IPS DF 19.7 (cell line): ENCODE data around the gene ADAM12.
A peak's percentile ranks its signal among the peaks of the same experiment; 100 is the strongest.
"Not testable (repeated sequence)": the region's sequence is repeated elsewhere in the genome, so short reads cannot be mapped to it uniquely, and the experiment has no call there.

Experiments used
- DNase-seq: peaks from one replicate; pipeline ENCODE4 v3.0.0-alpha.2; 2013; ENCODE audit warnings: low read depth, low spot score

Gene ADAM12

DNA sequence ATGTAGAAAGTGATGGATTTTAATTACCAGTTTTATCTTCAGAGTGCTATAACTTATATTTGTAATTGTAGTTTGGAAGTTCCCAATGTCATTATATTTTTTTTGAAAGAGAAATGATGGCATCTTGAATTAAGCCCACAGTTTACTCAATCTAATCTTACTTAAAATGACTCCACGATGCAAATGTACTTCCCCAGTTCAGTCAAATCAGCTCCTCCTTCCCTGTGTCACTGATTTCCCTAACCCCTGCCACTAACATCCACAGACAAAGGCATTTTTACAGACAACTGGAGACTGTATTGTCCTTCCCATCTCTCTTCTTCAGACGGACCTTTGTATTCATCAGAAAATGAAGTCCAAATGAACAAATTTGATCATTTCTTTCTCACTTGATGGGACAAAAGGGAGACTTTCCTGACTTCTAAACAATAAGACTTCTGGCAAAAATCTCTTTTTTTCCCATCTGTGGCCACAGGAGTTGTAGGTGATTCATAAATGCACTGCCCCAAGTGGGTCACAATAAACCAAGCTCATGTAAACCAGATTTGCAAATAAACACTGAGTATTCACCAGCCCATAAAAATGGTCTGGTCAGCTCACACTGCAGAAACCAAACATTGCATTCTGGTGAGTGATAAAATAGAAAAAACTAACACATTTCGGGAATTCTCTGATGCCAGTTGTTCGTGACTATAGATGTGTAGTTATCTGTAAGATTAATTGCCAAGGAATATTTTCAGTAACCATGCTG lies 329.0 kb downstream of the ADAM12 start:
- DNase-seq: no peak

DNA sequence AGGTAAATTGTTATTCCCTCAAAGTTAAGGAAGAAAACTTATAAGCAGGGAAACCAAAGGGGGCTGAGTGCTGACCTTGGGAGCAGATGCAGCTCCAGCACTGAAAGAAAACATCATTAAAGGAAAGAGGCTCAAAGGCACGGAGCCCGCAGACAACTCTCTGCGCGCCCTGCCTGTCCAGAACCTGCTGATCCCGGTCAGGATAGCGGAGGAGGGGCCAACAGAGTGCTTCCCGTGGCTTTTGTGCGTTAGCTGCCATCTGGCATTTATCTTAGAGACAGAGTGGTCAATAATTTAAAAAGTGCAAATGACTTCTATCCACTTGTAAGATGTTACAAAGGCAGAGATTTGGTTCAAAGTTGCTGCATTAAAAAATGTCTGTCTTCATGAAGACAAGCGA lies 329.8 kb downstream of the ADAM12 start:
- DNase-seq: no peak

DNA sequence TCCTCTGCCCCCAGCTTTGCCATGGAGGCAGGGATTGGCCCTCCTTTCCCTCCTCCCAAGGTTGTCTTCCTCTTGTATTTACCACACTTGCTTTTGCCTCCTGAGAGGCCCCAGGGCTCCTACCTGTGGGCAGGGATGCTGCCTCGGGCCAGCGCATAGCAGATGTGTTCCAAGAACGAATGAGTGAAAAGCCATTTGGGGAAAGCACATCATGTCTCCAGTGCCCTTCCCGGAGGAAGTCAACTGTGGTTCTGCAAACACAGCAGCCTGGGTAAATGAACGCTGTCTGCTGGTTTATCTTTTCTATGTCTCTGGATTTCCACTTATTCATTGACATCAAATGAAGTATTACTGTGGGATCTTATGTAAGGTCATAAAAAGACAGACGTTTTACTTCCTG lies 330.2 kb downstream of the ADAM12 start:
- no peak for DNase-seq

DNA sequence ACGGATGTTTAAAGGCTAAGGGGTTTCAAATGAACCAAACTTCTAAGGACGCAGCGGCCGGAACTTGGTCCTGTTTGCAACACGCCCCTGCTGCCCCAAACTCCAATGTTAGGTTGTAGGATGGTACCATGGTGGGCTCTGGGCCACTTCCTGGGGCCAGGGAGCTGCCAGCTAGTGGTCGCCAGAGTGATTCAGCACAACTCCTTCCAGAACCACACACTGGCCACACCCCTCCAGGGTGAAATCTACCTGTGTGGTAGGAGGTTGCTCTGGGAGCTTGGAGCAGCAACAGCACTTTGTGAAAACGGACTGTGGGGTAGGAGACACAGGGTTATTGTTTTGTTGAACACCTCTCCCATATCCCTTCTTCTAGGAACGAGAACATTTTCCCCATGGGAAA lies 330.8 kb downstream of the ADAM12 start:
- DNase-seq: no peak

DNA sequence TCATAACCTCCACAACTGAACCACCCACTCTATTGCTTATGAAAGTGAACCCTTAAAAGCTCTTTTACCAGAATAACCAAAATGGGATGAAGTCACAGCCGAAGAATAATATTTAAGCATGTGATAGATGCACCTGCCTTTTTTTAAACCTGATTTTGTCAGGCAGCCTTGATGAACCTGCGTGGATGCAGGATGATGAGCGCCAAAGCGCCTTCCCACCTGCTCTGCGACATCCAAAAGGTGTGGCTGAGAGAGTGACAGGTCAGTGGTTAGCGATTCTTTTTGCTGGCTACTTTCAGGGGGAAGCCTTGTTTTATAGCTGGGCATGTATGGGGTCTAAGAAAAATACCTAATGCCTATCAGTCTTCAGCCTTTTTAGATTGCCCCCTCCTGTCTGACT lies 334.1 kb downstream of the ADAM12 start:
- no peak for DNase-seq

DNA sequence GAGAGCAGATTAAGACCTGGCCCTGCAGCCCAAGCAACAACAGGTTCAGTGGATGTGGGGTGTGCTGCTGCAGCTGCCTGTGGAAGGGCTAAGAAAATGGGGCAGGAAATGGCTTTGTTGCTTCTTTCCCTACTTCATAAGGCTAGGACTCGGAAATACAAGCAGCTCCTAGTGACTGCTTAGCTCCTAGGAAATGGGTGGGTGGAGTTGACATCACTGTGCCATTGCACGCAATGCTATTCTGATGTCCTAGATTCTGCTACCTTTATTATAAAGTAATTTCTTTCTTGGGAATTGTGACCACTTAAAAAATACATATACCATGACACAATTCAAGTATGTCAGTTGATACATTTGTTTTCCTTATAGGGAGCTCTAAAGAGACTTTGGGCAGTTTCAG lies 336.1 kb downstream of the ADAM12 start:
- DNase-seq: no peak

DNA sequence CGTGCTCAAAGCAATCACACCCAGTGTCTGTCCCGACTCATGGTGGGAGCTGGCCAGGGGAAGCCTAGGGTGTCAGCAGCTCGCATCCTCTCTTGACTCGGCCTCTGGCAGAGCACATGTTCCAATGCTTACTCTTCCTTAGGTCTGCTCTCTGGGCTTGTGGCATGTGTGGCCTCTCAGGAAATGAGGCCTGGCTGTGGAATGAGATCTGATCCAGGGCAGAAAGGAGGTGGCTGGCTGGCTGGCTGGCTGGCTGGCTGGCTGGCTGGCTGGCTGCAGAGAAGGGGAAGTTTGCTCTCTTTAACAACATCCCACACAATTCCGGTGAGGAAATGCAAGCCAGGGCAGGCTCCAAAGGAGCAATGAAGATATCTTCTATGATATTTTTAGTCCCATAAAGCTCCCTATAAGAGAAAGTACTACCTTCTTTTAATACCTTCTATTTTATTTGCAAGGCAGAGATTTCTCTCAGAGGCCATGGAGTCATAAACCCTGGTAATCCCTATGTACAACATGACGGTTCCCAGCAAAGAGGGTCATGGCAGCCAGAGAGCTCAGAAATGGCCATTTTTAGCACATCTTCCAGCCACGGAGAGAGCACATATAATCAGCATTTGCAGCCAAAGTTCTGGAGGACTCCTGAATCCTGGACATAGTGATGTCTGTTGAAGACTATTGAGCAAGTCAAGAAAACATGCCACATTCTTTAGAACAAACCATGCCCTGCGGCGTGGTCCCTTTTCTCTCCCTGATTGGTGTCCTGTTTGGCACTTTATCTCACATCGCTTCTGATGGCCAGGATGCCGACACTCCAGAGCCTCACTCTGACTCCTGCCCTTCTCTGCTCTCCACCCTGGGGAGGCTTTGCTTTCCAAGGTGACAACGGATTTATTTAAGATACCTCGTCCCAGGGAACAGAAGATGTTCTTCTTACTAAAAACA lies 338.2 kb downstream of the ADAM12 start:
- no peak for DNase-seq

DNA sequence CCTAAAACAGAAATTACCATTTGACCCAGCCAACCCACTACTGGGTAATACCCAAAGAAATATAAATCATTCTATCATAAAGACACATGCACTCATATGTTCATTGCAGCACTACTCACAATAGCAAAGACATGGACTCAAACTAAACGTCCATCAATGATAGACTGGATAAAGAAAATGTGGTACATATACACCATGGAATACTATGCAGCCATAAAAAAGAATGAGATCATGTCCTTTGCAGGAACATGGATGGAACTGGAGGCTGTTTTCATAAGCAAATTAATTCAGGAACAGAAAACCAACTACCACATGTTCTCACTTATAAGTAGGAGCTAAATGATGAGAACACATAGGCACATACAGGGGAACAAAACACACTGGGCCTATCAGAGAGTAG lies 340.5 kb downstream of the ADAM12 start:
- not testable (repeated sequence) for DNase-seq

DNA sequence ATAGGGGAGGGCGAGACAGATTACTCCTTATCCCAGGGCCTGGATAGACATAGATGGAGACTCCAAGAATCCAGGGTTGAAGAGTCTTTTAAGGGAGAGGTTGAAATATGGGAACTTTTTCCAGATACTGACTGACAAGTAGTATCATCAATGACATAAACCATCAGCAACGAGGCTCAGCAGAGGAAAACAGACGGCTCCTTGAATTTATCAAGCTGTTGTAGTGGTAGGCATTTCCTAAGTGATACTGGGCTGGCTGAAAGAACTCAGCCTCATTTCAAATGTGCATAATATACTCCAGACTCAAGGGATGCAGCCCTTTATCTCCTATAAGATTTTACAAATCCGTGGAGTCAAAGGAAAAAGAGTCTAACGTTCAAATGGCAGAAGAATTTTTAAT lies 341.4 kb downstream of the ADAM12 start:
- DNase-seq: no peak

DNA sequence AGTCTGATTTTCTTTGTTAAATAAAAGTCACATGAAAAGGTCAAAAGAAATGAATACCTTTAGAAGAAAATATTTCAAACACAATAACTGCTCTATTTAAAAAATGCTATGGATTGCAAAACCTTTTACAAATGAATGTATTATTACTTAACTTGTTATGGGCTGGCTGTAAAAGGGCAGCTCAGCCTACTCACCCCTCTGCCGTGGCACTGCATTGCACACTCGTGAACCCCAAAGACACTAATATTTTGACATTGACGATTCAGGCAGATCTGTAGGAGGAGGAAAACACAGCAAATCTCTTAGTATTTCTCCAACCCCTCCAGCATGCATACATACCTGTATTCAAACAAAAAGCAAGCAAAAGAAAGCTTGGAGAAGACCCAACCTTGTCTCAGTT lies 342.4 kb downstream of the ADAM12 start:
- no peak for DNase-seq

DNA sequence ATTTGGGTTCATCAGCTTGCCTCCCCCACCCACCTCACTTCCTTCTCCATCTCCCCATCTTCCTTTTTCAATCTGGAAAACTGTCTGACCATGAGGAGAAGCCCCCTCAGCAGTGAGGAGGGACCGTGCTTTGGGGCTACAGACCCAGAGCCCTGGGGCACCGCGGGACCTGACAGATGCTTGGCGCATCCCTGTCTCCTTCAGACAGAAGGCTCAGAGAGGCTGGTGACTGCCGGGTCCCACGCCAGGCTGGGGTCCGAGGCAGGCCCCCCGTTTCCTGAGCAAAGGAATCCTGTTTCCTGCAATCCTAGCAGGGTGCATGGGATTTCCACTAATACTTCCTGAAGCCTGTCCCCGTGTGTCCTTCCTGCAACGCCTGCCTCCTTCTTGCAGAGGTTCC lies 344.9 kb downstream of the ADAM12 start:
- no peak for DNase-seq

DNA sequence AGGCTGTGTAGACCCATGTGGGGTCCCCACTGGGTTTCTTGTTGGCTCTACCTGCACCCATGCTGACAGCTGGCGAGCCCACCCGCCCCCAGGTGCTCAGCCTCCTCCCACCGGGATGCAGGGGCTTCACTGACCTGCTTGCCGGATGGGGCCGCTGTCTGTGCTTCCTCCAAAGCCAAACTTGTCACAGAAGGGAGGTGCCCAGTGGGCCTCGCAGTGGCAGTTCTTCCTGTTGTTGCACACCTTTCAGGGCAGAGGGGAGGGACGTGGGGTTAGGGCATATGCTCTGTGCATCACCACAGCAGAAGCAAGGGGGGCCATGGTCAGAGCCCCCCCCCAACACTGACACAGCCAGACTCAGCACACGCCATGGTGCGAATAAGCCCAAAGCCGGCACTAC lies 345.4 kb downstream of the ADAM12 start:
- DNase-seq: no peak

DNA sequence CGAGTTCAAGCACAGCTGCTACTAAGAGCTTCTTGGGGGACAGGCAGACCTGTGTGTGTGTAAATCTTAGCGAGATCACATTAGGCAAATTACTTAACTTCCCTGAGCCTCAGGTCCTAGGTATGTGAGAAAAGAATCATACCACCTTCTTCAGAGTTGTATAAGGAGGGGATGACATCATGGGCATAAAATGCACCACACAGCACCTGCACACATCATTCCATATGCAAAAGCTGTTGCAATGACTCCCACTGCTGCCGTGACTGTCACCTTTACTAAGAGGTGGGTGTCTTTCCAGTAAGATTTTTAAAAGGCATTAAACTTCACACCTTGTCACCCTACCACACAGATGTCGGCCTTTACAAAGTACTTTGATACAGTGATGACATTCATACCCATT lies 345.9 kb downstream of the ADAM12 start:
- DNase-seq: no peak

DNA sequence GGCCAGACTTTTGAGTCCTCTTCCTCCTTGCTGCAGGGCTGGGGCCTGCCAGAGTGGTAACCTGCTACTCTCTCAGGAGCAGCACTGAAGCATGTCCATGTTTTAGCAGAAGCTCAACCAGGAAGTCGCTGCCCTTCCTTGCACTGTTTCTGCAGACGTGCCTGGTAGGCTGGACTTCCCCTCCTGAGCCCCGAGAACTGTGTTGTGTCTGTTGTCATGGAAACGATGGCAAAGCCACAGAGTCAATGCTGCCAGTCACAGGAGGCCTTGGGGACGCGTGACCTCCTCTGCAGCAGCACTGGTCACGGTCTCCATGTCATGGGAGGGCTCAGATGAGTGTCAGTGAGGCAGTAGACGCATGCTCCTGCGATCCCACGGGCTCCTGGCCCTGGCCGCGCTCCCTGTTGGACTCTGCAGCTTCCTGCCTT lies 346.5 kb downstream of the ADAM12 start:
- peak; percentile 25 for DNase-seq

DNA sequence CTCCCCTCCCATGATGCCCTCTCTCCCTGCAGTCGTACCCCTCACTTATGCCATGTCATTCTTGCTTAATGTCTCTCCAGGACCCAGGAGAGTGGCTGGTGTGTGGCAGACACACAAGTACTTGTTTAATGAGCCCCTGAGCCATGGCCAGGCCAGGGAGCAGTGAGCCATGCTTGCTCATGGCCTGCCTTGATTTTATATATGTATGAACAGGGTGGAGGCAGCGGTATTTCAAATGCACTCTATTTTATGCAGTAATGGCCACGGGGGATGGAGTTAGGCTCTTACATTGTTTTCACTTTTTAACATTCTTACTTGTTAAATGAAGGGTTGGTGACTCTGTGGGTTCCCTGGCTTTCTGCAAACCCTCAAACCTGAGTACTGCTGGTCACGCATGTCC lies 347.2 kb downstream of the ADAM12 start:
- DNase-seq: no peak

DNA sequence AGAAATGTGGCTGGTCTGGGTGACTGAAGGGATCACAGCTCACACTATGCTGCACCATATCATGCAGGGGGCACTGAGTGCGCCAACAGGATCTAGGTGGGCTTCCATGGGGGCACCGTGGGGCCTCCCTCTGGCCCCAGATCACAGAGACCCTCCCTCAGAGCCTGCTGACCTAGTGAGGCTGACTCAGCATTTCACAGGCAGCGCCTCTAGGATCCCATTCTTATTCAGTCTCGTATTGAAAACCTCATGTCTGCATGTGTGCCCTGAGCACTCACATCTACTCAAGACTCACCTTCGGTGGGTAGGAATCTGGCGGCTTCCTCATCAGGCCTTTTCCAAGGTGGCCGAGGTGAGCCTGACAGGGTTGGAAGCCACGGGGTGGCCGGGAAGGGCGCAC lies 350.3 kb downstream of the ADAM12 start:
- no peak for DNase-seq

DNA sequence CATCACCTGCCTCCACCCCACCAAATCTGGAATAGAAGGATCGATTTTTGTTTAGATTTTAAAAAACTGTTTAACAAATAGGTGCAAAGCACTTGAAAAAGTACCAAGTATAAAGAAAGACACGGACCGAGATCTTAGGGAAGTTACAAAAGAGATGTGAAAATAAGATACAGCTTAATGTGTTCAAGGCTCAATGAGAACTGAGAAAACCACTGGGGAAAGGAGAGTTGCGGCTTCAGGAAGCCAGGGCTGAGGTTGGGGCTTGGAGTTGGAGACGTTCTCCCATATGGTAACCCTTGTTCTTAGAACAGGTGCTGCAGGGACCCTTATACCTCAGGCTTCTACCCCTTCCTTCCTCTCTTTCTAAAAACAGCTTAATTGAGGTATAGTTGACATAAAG lies 351.8 kb downstream of the ADAM12 start:
- DNase-seq: no peak

DNA sequence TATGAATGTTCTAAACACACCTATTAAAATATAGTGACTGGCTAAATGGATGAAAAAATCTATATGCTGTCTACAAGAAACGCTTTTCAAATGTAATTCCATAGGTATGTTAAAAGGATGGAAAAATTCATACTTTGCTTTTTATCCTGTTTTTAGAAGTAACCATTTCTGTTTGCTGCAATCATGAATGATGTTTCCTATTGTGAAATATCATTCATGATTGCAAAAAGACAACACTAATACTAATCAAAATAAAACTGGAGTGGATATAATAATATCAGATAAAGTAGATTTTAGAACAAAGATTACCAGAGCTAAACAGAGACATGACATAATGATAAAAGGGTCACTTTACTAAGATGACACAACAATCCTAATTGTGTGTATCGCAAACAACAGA lies 353.7 kb downstream of the ADAM12 start:
- DNase-seq: no peak

DNA sequence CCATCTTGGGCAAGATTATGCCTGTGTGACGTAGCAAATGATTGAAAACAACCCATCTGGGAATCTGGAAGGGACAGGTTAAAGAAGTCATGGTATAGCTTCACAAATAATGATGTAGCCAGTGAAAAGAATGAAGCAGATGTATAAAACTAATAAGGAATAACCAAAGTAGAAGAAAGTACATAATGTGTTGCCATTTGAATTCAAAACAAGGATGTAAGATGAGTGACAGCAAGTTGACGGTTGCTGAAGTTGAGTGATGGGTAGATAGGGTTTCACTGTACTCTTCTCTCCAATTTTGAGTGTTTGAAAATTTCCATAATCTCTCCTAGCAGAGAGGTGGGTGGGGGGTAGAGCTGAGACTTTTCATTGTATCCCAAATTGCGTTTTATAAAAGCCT lies 358.3 kb downstream of the ADAM12 start:
- no peak for DNase-seq

DNA sequence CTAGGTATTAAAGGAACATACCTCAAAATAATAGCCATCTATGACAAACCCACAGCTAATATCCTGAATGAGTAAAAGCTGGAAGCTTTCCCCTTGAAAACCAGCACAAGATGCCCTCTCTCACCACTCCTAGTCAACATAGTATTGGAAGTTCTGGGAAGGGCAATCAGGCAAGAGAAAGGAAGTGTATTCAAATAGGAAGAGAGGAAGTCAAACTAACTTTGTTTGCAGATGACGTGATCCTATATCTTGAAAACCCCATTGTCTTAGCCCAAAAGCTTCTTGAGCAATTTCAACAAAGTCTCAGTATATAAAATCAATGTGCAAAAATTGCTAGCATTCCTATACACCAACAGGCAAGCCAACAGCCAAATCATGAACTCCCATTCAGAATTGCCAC lies 360.6 kb downstream of the ADAM12 start:
- no peak for DNase-seq

DNA sequence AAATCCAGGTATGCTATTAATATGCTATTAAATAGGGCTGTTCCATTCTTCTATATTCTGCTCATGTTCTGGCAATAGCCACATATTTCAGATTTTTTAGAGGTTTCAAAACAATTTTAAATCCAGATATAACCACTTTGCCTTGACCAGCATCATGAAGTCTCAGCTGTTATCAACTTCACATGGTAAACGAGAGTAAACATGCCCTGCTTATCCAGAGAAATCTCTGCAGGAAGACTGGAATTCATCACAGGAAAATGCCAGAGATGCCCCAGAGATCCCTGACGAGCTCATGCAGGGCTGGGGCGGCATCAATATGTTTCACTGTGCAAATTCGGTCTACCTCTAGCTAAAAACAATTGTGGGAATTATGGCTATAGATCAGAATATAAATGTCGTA lies 365.4 kb downstream of the ADAM12 start:
- no peak for DNase-seq

DNA sequence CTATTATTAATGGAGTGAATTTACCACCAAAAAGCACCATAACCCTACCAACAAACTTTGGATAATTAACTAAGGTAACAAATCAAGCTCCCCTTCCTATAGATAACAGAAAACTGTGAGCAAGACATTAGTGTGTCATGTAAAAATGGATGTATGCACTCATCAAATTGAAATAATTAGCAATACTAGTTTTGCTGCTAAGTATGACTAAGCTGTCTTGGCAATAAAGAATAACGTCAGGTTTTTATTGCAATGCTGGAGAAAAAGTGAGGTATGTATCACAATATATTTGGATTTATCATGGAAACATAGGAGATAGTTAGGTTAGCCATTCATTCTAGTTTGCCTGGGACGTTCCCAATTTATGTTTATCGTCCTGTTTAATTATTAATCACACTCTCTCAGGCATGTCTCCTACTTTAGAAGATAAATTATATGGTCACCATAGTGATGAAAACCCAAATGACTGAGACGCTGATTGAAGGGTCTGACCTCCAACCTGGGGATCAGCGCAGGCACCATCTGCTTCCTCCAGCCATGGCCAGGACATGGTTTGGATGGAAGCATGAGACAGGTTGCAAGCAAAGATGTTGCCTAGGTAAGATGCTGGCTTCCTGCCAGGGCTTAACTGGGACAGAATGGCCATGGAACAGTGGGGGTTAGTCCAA lies 366.3 kb downstream of the ADAM12 start:
- no peak for DNase-seq
